B cell (primary cell): ENCODE measurements around the gene PLEKHM2. TPM values are rescaled to one million over a fixed set of nuclear protein-coding genes. Genes with fewer than 3 reads are reported as not detected.

Source experiments
- ATAC-seq: fragments of 200-7000 bp; cut with Tn5 transposase; one replicate; pipeline ENCODE4 v1.10.0; 2021; ENCODE audit warnings: low read depth, mild to moderate bottlenecking, moderate number of reproducible peaks, moderate library complexity
- CTCF ChIA-PET: fragments of 350-600 bp; sonication (Branson Sonifier 250); formaldehyde crosslinking; loops from one replicate; lab custom pipeline; 2021; ENCODE audit warnings: antibody characterized with exemption, inconsistent platforms; lab: Charles Lee
- POLR2A ChIA-PET: fragments of 350-600 bp; sonication (Branson Sonifier 250); formaldehyde crosslinking; loops from one replicate; lab custom pipeline; 2021; ENCODE audit warnings: antibody characterized with exemption; lab: Charles Lee
- DNase-seq: peaks from one replicate; pipeline ENCODE4 v3.0.0; 2013
- H2AFZ ChIP-seq: 2 replicates; pipeline ENCODE4 v1.6.1; 2012; ENCODE audit warnings: mild to moderate bottlenecking, low read depth, low read length; ENCODE audit not compliant: insufficient read depth, poor library complexity, severe bottlenecking
- H3K27ac ChIP-seq, 2 donors: 1 replicate in 1 of 2; 2 replicates in 1 of 2; pipeline ENCODE4 v1.5.1; 2012 to 2013; ENCODE audit warnings: low read length in 2 of 2, mild to moderate bottlenecking in 2 of 2, moderate library complexity in 1 of 2
- H3K27me3 ChIP-seq, 4 experiments: fragments of 200-600 bp in 1 of 4; sonication (generic) in 1 of 4; replicated peaks in 1 of 4; 1 replicate in 2 of 4; 2 replicates in 2 of 4; pipeline versions ENCODE4 v1.6.1 to v1.7.0; 2013 to 2016; ENCODE audit warnings: low read length in 3 of 4, mild to moderate bottlenecking in 2 of 4, mixed read lengths in 1 of 4, moderate library complexity in 1 of 4; ENCODE audit not compliant: insufficient read depth in 4 of 4, control insufficient read depth in 3 of 4; ENCODE audit errors: control extremely low read depth in 1 of 4
- H3K36me3 ChIP-seq, 2 experiments: replicated peaks in 1 of 2; 1 replicate in 1 of 2; 2 replicates in 1 of 2; pipeline versions ENCODE4 v1.6.1 to v1.7.1; 2013; ENCODE audit warnings: low read length in 1 of 2; ENCODE audit not compliant: insufficient read depth in 2 of 2, control insufficient read depth in 1 of 2; ENCODE audit errors: control extremely low read depth in 1 of 2, extremely low read depth in 1 of 2
- H3K4me1 ChIP-seq, 2 donors: fragments of 200-600 bp in 1 of 2; sonication (generic) in 1 of 2; 1 replicate in 1 of 2; 2 replicates in 1 of 2; pipeline versions ENCODE4 v1.5.1 to v1.6.1; 2013 to 2017; ENCODE audit warnings: low read length in 2 of 2; ENCODE audit not compliant: control insufficient read depth in 2 of 2, insufficient read depth in 2 of 2
- H3K4me2 ChIP-seq: replicated peaks from 2 replicates; pipeline ENCODE3; 2012; ENCODE audit warnings: mild to moderate bottlenecking, low read depth, low read length; ENCODE audit not compliant: poor library complexity, severe bottlenecking
- H3K4me3 ChIP-seq, 5 experiments: fragments of 200-600 bp in 1 of 5; sonication (generic) in 1 of 5; 1 replicate in 3 of 5; 2 replicates in 2 of 5; pipeline versions ENCODE4 v1.5.1 to v1.7.0; 2011 to 2016; ENCODE audit warnings: low read length in 4 of 5, mild to moderate bottlenecking in 4 of 5, low read depth in 2 of 5, control low read depth in 1 of 5, moderate library complexity in 1 of 5; ENCODE audit not compliant: insufficient read depth in 1 of 5; ENCODE audit errors: control extremely low read depth in 1 of 5, extremely low read depth in 1 of 5
- H3K79me2 ChIP-seq: fragments of 200-600 bp; sonication (generic); one replicate; pipeline ENCODE4 v1.6.0; 2016; ENCODE audit warnings: low read length; ENCODE audit not compliant: control insufficient read depth, insufficient read depth
- H3K9ac ChIP-seq: fragments of 200-600 bp; sonication (generic); 2 replicates; pipeline ENCODE4 v1.6.1; 2017; ENCODE audit warnings: mild to moderate bottlenecking, low read length, moderate library complexity
- H3K9me3 ChIP-seq, 3 donors: one replicate each; pipeline versions ENCODE4 v1.6.1 to v1.7.1; 2013; ENCODE audit warnings: low read length in 2 of 3; ENCODE audit not compliant: control insufficient read depth in 2 of 3, insufficient read depth in 1 of 3; ENCODE audit errors: control extremely low read depth in 1 of 3
- H4K20me1 ChIP-seq: 2 replicates; pipeline ENCODE4 v1.6.0; 2012; ENCODE audit warnings: mild to moderate bottlenecking, low read length; ENCODE audit not compliant: insufficient read depth, control insufficient read depth, poor library complexity, severe bottlenecking
- H3K27ac Mint-ChIP-seq: one replicate; pipeline ENCODE4 v1.8.0; 2021; ENCODE audit warnings: mixed read lengths
- H3K27me3 Mint-ChIP-seq: one replicate; pipeline ENCODE4 v1.8.0; 2021; ENCODE audit warnings: mixed read lengths
- H3K4me1 Mint-ChIP-seq: one replicate; pipeline ENCODE4 v1.8.0; 2021; ENCODE audit warnings: mixed read lengths
- H3K4me3 Mint-ChIP-seq: one replicate; pipeline ENCODE4 v1.8.0; 2021; ENCODE audit warnings: mixed read lengths
- H3K9me3 Mint-ChIP-seq: one replicate; pipeline ENCODE4 v1.8.0; 2022; ENCODE audit warnings: mixed read lengths; ENCODE audit not compliant: insufficient read depth
- CTCF ChIP-seq: fragments of 200-600 bp; IDR thresholded peaks from one replicate; pipeline ENCODE4 v1.8.0; 2022; ENCODE audit warnings: antibody characterized with exemption, mild to moderate bottlenecking
- EZH2 ChIP-seq: IDR thresholded peaks from 2 replicates; pipeline ENCODE4 v1.6.1; 2012; ENCODE audit warnings: borderline replicate concordance, low read depth, mild to moderate bottlenecking, moderate library complexity, low read length; ENCODE audit not compliant: insufficient read depth, poor library complexity, severe bottlenecking
- WGBS: methylation state at CpG from one replicate; pipeline ENCODE4 v1.1.5; 2013; ENCODE audit warnings: missing lambda C conversion rate; ENCODE audit not compliant: insufficient coverage; 5-methylcytosine and 5-hydroxymethylcytosine counted together
- intact Hi-C: fragments of 100-400 bp; cut with micrococcal nuclease; formaldehyde crosslinking; loops from one replicate; pipeline ENCODE4 v1.10.0; 2022
- polyA plus RNA-seq: library from polyadenylated mRNA; depleted of rRNA; stranded (reverse); fragments of >200 nt; gene quantifications from 2 replicates; pipeline ENCODE4 v1.2.3, GENCODE V29; 2012
- total RNA-seq, 2 donors: library from RNA; stranded (reverse); fragments of 120-200 nt in 1 of 2; gene quantifications; 1 replicate in 1 of 2; 2 replicates in 1 of 2; pipeline versions ENCODE4 v1.2.3 to v1.2.4, GENCODE V29; 2013 to 2022

Gene PLEKHM2
- total and polyA plus RNA-seq, 2 donors (not counting 1 experiment from before 2014, with no cell fraction given): 99.7 to 120 TPM

GRCh38 chr1:15654091-15654690 is 29.9 kb upstream of the PLEKHM2 start:
- ATAC-seq: no peak
- no peak for DNase-seq
- H3K4me2 ChIP-seq: no peak overlapping the region
- peaks cover 19 to 71% of the 10 kb centered on the region in 2 experiments for H3K36me3 ChIP-seq
- 100% methylated on average over 5 of the region's 6 CpGs for WGBS
- no peak overlapping the region for H2AFZ ChIP-seq
- no peaks in the 10 kb centered on the region for H3K9me3 ChIP-seq
- no peaks in the 10 kb centered on the region for H3K79me2 ChIP-seq
- Mint-ChIP-seq H3K27ac (no peak overlapping the region), H3K4me3 (no peak overlapping the region), H3K4me1 (peaks cover 7% of the 10 kb centered on the region), H3K27me3 (no peaks in the 10 kb centered on the region), H3K9me3 (no peaks in the 10 kb centered on the region)
- intact Hi-C loops: no loop called here
- H3K4me3 ChIP-seq: no peak overlapping the region
- no peaks in the 10 kb centered on the region for H4K20me1 ChIP-seq
- no peaks in the 10 kb centered on the region for H3K27me3 ChIP-seq
- H3K4me1 ChIP-seq: no peaks in the 10 kb centered on the region
- H3K27ac ChIP-seq: no peak overlapping the region
- no peak overlapping the region for H3K9ac ChIP-seq
- no peak for TF ChIP-seq CTCF
- TF ChIP-seq EZH2: no peak
- POLR2A ChIA-PET: no interaction called here
- CTCF ChIA-PET: interaction anchor here (1.3 kb wide), 1 partner anchor 87 kb away, joined by 4 read pairs; no protein-coding TSS in a partner anchor

- Histone ChIP-seq H3K9ac (no peak overlapping the region), H2AFZ (no peak overlapping the region), H3K4me3 (no peak overlapping the region), H3K4me1 (no peaks in the 10 kb centered on the region), H3K27ac (no peak overlapping the region), H3K9me3 (no peaks in the 10 kb centered on the region), H3K4me2 (no peak overlapping the region), H4K20me1 (no peaks in the 10 kb centered on the region), H3K79me2 (no peaks in the 10 kb centered on the region), H3K27me3 (no peaks in the 10 kb centered on the region), H3K36me3 (peaks cover 16 to 83% of the 10 kb centered on the region in 2 experiments)
- H3K9me3 Mint-ChIP-seq: no peaks in the 10 kb centered on the region
- ATAC-seq (no peak), DNase-seq (no peak)
- TF ChIP-seq EZH2 (no peak), CTCF (no peak)
- no peak overlapping the region for H3K4me3 Mint-ChIP-seq
- ChIA-PET POLR2A (interaction anchor here (1.2 kb wide), 1 partner anchor 24 kb away, joined by 4 read pairs; no protein-coding TSS in a partner anchor), CTCF (interaction anchor here (0.9 to 1.2 kb wide), 2 partner anchors 9 to 46 kb away, joined by 4 read pairs; no protein-coding TSS in a partner anchor)
- H3K27me3 Mint-ChIP-seq: no peaks in the 10 kb centered on the region
- no peak overlapping the region for H3K27ac Mint-ChIP-seq
- intact Hi-C loops: loop anchor here (5.0 kb wide), 1 partner anchor 41 kb away; no protein-coding TSS in a partner anchor
- H3K4me1 Mint-ChIP-seq: peaks cover 2% of the 10 kb centered on the region
- 93% methylated on average over 3 of the region's 3 CpGs for WGBS
Observed at GRCh38 chr1:15656464-15656863, 27.7 kb upstream of the PLEKHM2 start.
